ENCODE measurements around the gene MRPS11. TPM values are rescaled to one million over a fixed set of nuclear protein-coding genes. Genes with fewer than 3 reads are reported as not detected.

The MRPS11 gene
- total RNA-seq, 1 donor from 2014 or later: 75.6 TPM

- no peaks in the 10 kb centered on the region for H3K27me3 ChIP-seq (ENCODE audit: low read depth)
- H3K4me1 ChIP-seq: peaks cover 47% of the 10 kb centered on the region
- TF ChIP-seq CTCF (IDR thresholded peaks at IDR 0.05; ENCODE audit: borderline replicate concordance): no peak
- peaks cover 8% of the 10 kb centered on the region for H3K36me3 ChIP-seq
- no peaks in the 10 kb centered on the region for H3K9me3 ChIP-seq (replicated peaks)
- peak overlapping the region; percentile 85 for H3K27ac ChIP-seq (replicated peaks)
- peak overlapping the region; percentile 24 for H3K4me3 ChIP-seq
- peak; percentile 65 for DNase-seq
- intact Hi-C loops (cut with micrococcal nuclease): no loop called here
These were observed 29.7 kb downstream of the MRPS11 start for GRCh38 chr15:88497109-88497765.

- DNase-seq: peak; percentile 28
- Histone ChIP-seq H3K4me1 (peaks cover 47% of the 10 kb centered on the region), H3K9me3 (replicated peaks) (no peaks in the 10 kb centered on the region), H3K4me3 (peak overlapping the region; percentile 33), H3K27ac (replicated peaks) (peak overlapping the region; percentile 85), H3K36me3 (peaks cover 16% of the 10 kb centered on the region), H3K27me3 (ENCODE audit: low read depth) (no peaks in the 10 kb centered on the region)
- no peak for TF ChIP-seq CTCF (IDR thresholded peaks at IDR 0.05; ENCODE audit: borderline replicate concordance)
- intact Hi-C loops (cut with micrococcal nuclease): no loop called here
These were observed 31.5 kb downstream of the MRPS11 start for GRCh38 chr15:88498996-88499395.

- Histone ChIP-seq H3K27me3 (ENCODE audit: low read depth) (no peaks in the 10 kb centered on the region), H3K9me3 (replicated peaks) (no peaks in the 10 kb centered on the region), H3K36me3 (peaks cover 54% of the 10 kb centered on the region), H3K4me3 (no peak overlapping the region), H3K4me1 (peaks cover 13% of the 10 kb centered on the region), H3K27ac (replicated peaks) (no peak overlapping the region)
- intact Hi-C loops (cut with micrococcal nuclease): no loop called here
- no peak for TF ChIP-seq CTCF (IDR thresholded peaks at IDR 0.05; ENCODE audit: borderline replicate concordance)
- DNase-seq: no peak
These were observed 36.9 kb downstream of the MRPS11 start for GRCh38 chr15:88504445-88504844.

GRCh38 chr15:88505721-88506120 lies 38.2 kb downstream of the MRPS11 start:
- Histone ChIP-seq H3K27ac (replicated peaks) (no peak overlapping the region), H3K9me3 (replicated peaks) (no peaks in the 10 kb centered on the region), H3K27me3 (ENCODE audit: low read depth) (no peaks in the 10 kb centered on the region), H3K4me3 (no peak overlapping the region), H3K4me1 (peaks cover 8% of the 10 kb centered on the region), H3K36me3 (peaks cover 65% of the 10 kb centered on the region)
- DNase-seq: no peak
- intact Hi-C loops (cut with micrococcal nuclease): no loop called here
- no peak for TF ChIP-seq CTCF (IDR thresholded peaks at IDR 0.05; ENCODE audit: borderline replicate concordance)

- no peaks in the 10 kb centered on the region for H3K27me3 ChIP-seq (ENCODE audit: low read depth)
- peak overlapping the region; percentile 17 for H3K27ac ChIP-seq (replicated peaks)
- no peak for TF ChIP-seq CTCF (IDR thresholded peaks at IDR 0.05; ENCODE audit: borderline replicate concordance)
- no peak for DNase-seq
- intact Hi-C loops (cut with micrococcal nuclease): no loop called here
- H3K36me3 ChIP-seq: peaks cover 74% of the 10 kb centered on the region
- no peaks in the 10 kb centered on the region for H3K9me3 ChIP-seq (replicated peaks)
- no peak overlapping the region for H3K4me3 ChIP-seq
- peaks cover 8% of the 10 kb centered on the region for H3K4me1 ChIP-seq
These were observed 39.1 kb downstream of the MRPS11 start for GRCh38 chr15:88506628-88507027.

Data from left ventricle myocardium inferior (tissue), 1 donor.